Raji (cell line): ENCODE results near the gene TCF25.

Source experiments
- POLR2A ChIP-seq: IDR thresholded peaks from 2 replicates; pipeline ENCODE4 v1.6.1; 2011; ENCODE audit warnings: low read depth, low read length, control low read depth; ENCODE audit not compliant: insufficient read depth

TCF25 gene

GRCh38 chr16:89954462-89954861 lies 81.1 kb downstream of the TCF25 start:
- no peak for TF ChIP-seq POLR2A

- TF ChIP-seq POLR2A = no peak
Observed at GRCh38 chr16:89955001-89955685, 81.8 kb downstream of the TCF25 start.

- TF ChIP-seq POLR2A = no peak
Observed at GRCh38 chr16:89956505-89957215, 83.3 kb downstream of the TCF25 start.

- TF ChIP-seq POLR2A = no peak
Observed at GRCh38 chr16:89957216-89957785, 83.9 kb downstream of the TCF25 start.

GRCh38 chr16:89958068-89958467 lies 84.7 kb downstream of the TCF25 start:
- TF ChIP-seq POLR2A = no peak

- TF ChIP-seq POLR2A = no peak
Observed at GRCh38 chr16:89958596-89958995, 85.2 kb downstream of the TCF25 start.

GRCh38 chr16:89960966-89961365 lies 87.6 kb downstream of the TCF25 start:
- no peak for TF ChIP-seq POLR2A
